Cardiac muscle cell (in vitro differentiated cells and primary cell): ENCODE results near the gene METAP2. TPM values are rescaled to one million over a fixed set of nuclear protein-coding genes. Genes with fewer than 3 reads are reported as not detected.

Source experiments
- DNase-seq, 2 donors: peaks; one replicate each; pipeline versions ENCODE4 v3.0.0 to v3.0.0-alpha.2; 2010 to 2017; ENCODE audit warnings: low read depth in 1 of 2, low spot score in 1 of 2
- H3K27ac ChIP-seq: fragments of 200-600 bp; sonication (generic); 2 replicates; pipeline ENCODE4 v1.5.1; 2016
- H3K27me3 ChIP-seq: fragments of 200-600 bp; sonication (generic); 2 replicates; pipeline ENCODE4 v1.6.0; 2016; ENCODE audit warnings: control low read depth
- H3K36me3 ChIP-seq: fragments of 200-600 bp; sonication (generic); 2 replicates; pipeline ENCODE4 v1.5.1; 2016; ENCODE audit warnings: control low read depth
- H3K4me1 ChIP-seq: fragments of 200-600 bp; sonication (generic); 2 replicates; pipeline ENCODE4 v1.8.1; 2017; ENCODE audit warnings: low read depth, mild to moderate bottlenecking, mixed run types
- H3K4me3 ChIP-seq: fragments of 200-600 bp; sonication (generic); 2 replicates; pipeline ENCODE4 v1.5.1; 2016; ENCODE audit warnings: mild to moderate bottlenecking
- H3K9me3 ChIP-seq: fragments of 200-600 bp; sonication (generic); 2 replicates; pipeline ENCODE4 v1.5.1; 2017; ENCODE audit warnings: low read depth, mild to moderate bottlenecking, control low read depth
- polyA plus RNA-seq: library from polyadenylated mRNA; unstranded; fragments of >200 nt; fragmentation: Nextera tagmentation; extraction: Ambion mirVana; gene quantifications from 2 replicates; pipeline ENCODE4 v1.2.1, GENCODE V29; 2016
- total RNA-seq: library from RNA; depleted of rRNA; stranded (reverse); fragments of >200 nt; gene quantifications from 2 replicates; pipeline ENCODE4 v1.2.3, GENCODE V29; 2016
- TF ChIP-seq, protein P1 (sequence below): IDR thresholded peaks from 2 replicates; pipeline ENCODE4 v1.5.1; 2012; ENCODE audit warnings: low read depth, mild to moderate bottlenecking, low read length

METAP2 gene
- total and polyA plus RNA-seq, 2 experiments from 2014 or later, result 41.1 to 98.8 TPM

DNA sequence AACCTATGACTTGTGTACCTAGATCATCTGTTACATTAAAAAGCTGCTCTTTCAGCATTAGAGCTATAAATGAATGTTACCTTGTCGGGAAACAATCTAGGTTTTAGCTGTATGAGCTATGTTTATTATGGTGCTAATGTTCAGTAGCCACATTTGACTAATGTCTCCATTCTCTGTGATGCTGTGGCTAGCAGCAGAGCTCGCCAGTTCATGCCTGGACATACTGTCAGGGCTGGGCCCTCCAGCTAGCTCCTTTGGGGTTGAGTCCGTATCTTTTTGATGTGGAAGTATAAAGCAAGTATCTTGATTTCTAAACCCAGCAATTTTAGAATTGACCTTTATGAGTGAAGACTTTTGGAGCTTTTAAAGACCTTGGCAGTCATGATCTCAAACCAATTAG, 41.2 kb downstream of the METAP2 start:
- DNase-seq, result no peak
- TF ChIP-seq, protein P1, sequence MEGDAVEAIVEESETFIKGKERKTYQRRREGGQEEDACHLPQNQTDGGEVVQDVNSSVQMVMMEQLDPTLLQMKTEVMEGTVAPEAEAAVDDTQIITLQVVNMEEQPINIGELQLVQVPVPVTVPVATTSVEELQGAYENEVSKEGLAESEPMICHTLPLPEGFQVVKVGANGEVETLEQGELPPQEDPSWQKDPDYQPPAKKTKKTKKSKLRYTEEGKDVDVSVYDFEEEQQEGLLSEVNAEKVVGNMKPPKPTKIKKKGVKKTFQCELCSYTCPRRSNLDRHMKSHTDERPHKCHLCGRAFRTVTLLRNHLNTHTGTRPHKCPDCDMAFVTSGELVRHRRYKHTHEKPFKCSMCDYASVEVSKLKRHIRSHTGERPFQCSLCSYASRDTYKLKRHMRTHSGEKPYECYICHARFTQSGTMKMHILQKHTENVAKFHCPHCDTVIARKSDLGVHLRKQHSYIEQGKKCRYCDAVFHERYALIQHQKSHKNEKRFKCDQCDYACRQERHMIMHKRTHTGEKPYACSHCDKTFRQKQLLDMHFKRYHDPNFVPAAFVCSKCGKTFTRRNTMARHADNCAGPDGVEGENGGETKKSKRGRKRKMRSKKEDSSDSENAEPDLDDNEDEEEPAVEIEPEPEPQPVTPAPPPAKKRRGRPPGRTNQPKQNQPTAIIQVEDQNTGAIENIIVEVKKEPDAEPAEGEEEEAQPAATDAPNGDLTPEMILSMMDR, result no peak
- no peaks in the 10 kb centered on the region for H3K4me1 ChIP-seq
- peaks cover 36% of the 10 kb centered on the region for H3K36me3 ChIP-seq
- no peak overlapping the region for H3K27ac ChIP-seq
- no peaks in the 10 kb centered on the region for H3K9me3 ChIP-seq
- no peaks in the 10 kb centered on the region for H3K27me3 ChIP-seq
- H3K4me3 ChIP-seq, result no peak overlapping the region

DNA sequence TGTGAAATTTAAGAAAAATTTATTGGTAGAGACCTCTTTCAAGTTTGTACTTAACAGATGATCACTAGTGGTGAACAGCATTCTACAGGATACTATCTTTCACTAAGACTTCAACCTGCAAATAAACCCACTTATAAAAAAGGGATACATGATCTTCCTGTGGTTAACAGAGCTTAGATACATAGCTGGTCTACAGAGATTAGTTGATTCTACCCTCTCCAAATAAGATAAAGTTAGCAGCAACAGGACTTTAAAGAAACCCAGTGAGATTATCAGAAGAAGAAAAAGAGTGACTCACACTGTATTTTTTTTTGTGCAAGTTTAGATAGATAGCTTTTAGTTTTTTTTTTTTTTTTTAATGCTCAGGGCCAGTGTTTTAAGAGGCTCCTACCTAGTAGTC, 42.8 kb downstream of the METAP2 start:
- H3K9me3 ChIP-seq, result no peaks in the 10 kb centered on the region
- no peaks in the 10 kb centered on the region for H3K27me3 ChIP-seq
- H3K27ac ChIP-seq, result peak overlapping the region; percentile 13
- no peak overlapping the region for H3K4me3 ChIP-seq
- no peaks in the 10 kb centered on the region for H3K4me1 ChIP-seq
- peak in 1 of 2 donors; percentile 21 for DNase-seq
- TF ChIP-seq, protein P1, result no peak
- peaks cover 28% of the 10 kb centered on the region for H3K36me3 ChIP-seq

DNA sequence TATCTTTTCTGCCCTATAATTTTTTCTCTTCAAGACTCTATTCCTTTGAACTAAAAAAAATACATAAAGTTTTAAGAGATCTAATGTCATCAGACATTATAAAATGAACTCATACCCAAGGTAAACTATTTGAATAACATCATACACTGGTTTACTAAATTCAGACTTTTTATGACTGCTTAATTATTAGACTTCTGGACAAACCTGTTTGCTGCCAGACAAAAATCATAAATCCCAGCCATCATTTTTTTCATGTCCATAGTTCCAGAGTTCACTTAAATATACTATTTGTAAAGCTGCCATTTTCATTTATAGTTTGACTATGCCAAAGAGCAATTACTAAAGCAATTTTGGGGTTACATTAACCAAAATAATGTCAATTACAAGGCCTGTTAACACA, 43.3 kb downstream of the METAP2 start:
- Histone ChIP-seq H3K36me3 (peaks cover 24% of the 10 kb centered on the region), H3K27me3 (no peaks in the 10 kb centered on the region), H3K9me3 (no peaks in the 10 kb centered on the region), H3K4me1 (no peaks in the 10 kb centered on the region), H3K4me3 (no peak overlapping the region), H3K27ac (no peak overlapping the region)
- no peak for DNase-seq
- TF ChIP-seq, protein P1, result no peak

DNA sequence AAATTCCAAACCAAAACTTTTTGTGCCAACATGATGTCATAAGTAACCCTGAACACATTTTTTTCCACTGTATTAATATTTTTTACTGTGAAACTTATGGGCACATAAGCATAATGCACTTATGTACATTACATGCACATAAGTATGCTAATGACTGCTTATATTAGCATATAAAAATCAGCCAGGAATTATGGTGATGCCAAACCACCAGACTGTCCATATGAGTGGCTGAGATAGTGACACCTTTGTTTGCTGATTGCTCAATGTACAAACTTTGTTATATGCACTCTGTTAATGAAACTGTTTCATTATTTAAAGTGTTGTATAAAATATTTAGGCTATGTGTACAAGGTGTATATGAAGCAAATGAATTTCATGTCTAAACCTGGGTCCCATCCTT, 45.0 kb downstream of the METAP2 start:
- no peak for DNase-seq
- no peaks in the 10 kb centered on the region for H3K9me3 ChIP-seq
- no peaks in the 10 kb centered on the region for H3K27me3 ChIP-seq
- H3K36me3 ChIP-seq, result peaks cover 9% of the 10 kb centered on the region
- TF ChIP-seq, protein P1, result no peak
- H3K4me1 ChIP-seq, result no peaks in the 10 kb centered on the region
- no peak overlapping the region for H3K4me3 ChIP-seq
- H3K27ac ChIP-seq, result no peak overlapping the region

DNA sequence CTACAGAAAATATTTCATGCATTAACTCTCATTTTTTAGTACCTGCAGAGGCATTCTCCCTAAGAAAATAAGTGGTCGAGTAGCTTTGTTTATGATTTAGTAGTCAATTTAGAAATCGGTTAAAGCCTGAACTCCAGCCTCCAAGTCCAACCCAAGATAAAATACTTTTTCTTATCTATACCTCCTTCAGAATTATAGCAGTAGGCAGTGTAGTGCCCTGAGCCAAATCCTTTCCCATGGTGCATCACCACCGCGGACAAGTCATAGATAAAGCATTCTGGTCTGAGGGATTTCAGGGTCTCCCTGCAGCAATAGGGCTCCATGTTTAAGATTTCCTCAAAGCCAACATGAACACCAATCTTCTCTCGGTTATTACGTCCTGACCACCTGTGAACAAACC, 46.9 kb downstream of the METAP2 start:
- Histone ChIP-seq H3K4me1 (no peaks in the 10 kb centered on the region), H3K36me3 (no peaks in the 10 kb centered on the region), H3K9me3 (no peaks in the 10 kb centered on the region), H3K4me3 (no peak overlapping the region), H3K27ac (no peak overlapping the region), H3K27me3 (no peaks in the 10 kb centered on the region)
- TF ChIP-seq, protein P1, result no peak
- no peak for DNase-seq

DNA sequence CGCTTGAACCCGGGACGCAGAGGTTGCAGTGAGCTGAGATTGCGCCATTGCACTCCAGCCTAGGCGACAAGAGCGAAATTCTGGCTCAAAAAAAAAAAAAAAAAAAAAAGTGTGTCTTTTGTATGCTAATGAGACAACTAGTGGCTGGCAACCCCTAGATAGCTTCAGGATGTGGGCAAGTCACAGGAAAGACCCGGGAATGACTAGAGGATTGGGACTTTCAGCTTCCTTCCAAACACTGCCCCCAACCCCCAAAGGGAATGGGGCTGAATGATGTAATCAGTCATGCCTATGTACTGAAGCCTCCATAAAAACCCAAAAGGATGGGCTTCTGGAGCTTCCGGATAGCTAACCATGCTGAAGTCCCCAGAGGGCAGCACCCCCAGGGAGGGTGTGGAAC, 48.7 kb downstream of the METAP2 start:
- no peaks in the 10 kb centered on the region for H3K4me1 ChIP-seq
- no peak overlapping the region for H3K27ac ChIP-seq
- H3K9me3 ChIP-seq, result no peaks in the 10 kb centered on the region
- TF ChIP-seq, protein P1, result no peak
- no peaks in the 10 kb centered on the region for H3K36me3 ChIP-seq
- H3K4me3 ChIP-seq, result no peak overlapping the region
- H3K27me3 ChIP-seq, result no peaks in the 10 kb centered on the region
- no peak for DNase-seq
